Fibroblast of skin of abdomen (primary cell): ENCODE measurements around the gene PCGF3.
"Not testable (repeated sequence)": the region's sequence is repeated elsewhere in the genome, so short reads cannot be mapped to it uniquely, and the experiment has no call there.

Experiments
- DNase-seq: peaks from one replicate; pipeline ENCODE4 v3.0.0-alpha.2; 2013

PCGF3 gene

GRCh38 chr4:683247-683897 is 22.3 kb upstream of the PCGF3 start:
- no peak for DNase-seq

- DNase-seq: peak; percentile 44
Measured at GRCh38 chr4:683982-684622, 21.5 kb upstream of the PCGF3 start.

GRCh38 chr4:684623-685327 is 20.9 kb upstream of the PCGF3 start:
- DNase-seq: no peak

- no peak for DNase-seq
Measured at GRCh38 chr4:685679-686412, 19.8 kb upstream of the PCGF3 start.

- DNase-seq: no peak
Measured at GRCh38 chr4:686413-687040, 19.1 kb upstream of the PCGF3 start.

GRCh38 chr4:687048-687970 is 18.3 kb upstream of the PCGF3 start:
- peak; percentile 44 for DNase-seq

- no peak for DNase-seq
Measured at GRCh38 chr4:687971-688853, 17.4 kb upstream of the PCGF3 start.

GRCh38 chr4:688854-689681 is 16.6 kb upstream of the PCGF3 start, which contains the start of gene SLC49A3:
TSS of gene SLC49A3 (minus strand) at chr4:689151. CDS start at chr4:689127, 24 bp downstream.
- no peak for DNase-seq

- DNase-seq: no peak
Measured at GRCh38 chr4:689723-690122, 15.9 kb upstream of the PCGF3 start.

- no peak for DNase-seq
Measured at GRCh38 chr4:692771-693554, 12.7 kb upstream of the PCGF3 start.

- DNase-seq: not testable (repeated sequence)
Measured at GRCh38 chr4:694341-694940, 11.2 kb upstream of the PCGF3 start.

GRCh38 chr4:699816-700580 is 5.6 kb upstream of the PCGF3 start:
- DNase-seq: no peak

GRCh38 chr4:700587-701264 is 4.9 kb upstream of the PCGF3 start:
- no peak for DNase-seq

- no peak for DNase-seq
Measured at GRCh38 chr4:702618-703048, 3.0 kb upstream of the PCGF3 start.

GRCh38 chr4:703336-704197 is 2.1 kb upstream of the PCGF3 start:
- DNase-seq: no peak
